NCI-H2227 (cell line): Measurements from ENCODE around the gene PDE4D.
A peak's percentile ranks its signal among the peaks of the same experiment; 100 is the strongest.

ENCODE experiments used
- DNase-seq: peaks from one replicate; lab custom pipeline; 2025; ENCODE audit not compliant: unreplicated experiment; lab: John Stamatoyannopoulos, UW

PDE4D gene

DNA sequence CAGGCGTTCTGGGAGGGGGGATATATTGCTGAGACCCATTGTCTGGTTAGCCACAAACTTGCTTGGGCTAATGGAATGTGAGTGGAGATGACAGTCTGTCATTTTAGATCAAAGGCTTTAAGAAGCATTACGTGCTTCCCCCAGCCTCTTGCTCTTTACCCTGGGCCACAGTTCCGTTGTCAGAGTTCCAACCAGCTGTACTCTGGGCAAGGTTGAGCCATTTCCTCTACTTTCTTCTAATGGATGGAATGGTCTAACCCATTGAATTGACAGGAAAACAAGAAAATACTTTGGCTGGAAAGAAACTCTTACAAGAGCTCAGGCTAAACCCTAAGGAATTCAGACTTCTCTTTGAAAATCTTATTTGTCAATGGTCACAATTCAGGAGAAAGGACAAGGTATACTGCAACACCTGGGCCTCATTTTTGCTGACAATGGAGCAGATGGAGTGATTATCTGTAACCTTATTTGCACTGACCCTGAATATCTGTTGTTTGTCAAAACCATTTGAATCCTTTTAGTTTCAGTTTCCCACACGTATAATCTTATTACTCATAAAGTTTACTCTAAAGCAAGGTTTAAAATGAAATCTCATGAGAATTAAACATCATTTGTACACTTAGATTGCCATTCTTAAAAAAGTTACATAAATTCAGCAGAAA is 231.4 kb downstream of the PDE4D start:
- peak; percentile 47 for DNase-seq

DNA sequence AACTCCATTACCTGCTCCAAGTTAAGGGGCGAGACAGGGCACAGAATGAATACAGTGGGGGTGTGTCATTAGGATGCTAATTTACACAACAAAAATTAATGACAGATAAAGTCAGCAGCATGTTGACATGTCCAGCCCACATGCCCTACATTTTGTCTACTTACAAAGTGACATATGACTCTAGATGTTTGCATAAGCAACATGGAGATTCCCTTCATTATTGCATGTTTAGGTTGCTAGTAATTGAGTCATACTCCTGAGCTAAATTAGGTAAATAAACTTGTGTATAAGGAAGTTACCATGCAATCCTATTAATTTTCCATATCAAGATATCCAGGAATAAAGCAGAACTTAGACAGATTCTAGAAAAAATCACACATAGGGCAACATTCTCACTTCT is 232.2 kb downstream of the PDE4D start:
- DNase-seq: no peak

DNA sequence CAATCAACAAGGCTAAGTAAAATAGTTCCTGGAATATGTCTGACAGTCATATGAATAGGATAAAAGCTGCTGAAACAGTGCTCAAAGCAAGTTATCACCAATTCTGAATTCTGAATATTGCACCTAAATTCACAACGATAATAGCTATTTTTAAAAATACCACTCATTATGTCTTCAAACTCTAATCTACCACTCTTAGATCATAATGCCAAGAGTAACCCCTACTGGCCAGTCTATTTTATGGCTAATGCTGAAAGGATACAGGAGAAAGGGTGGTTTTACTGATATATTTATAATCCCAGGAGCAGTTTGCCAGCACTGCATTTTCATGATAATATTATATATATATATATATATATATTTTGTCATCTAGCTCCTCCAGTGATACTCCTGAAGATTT is 232.8 kb downstream of the PDE4D start:
- no peak for DNase-seq

DNA sequence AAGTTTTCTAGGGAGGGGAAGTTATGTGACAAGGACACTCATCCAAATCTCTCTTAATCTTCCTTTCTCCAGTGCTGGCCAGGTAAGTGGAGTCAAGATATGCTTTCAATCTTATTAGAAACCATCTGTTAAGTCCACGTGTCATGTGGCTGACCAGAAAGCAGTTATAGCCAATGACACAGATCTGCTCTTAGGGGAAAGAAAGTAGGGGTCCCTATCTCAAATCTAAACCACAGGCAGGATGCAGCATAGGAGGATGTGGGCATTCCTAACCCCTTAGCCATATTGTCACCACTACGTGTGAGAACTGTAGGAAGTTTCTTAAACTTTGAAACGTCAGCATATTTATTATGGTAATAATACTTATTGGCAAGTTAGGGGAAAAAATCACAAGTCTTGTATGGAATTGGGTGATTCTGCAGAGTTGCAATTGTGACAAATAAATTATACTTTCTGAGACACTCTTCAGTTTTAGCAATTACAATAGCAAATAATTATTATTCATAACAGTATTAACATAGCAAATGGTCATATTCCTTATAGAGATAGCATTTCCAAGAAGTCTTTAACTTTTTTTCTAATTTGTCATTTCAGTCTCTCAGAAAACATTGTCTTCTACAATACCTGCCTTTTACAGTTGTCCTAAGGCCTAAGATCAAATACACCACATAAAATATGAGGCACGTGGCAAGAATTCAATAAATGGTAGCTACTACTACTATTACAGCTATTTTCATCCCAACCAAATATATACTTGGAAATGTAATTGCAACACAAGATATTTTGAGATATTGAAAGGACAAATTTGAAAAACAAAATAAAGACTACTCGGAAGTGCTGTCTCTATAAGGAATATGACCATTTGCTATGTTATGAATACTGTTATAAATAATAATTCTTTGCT is 236.9 kb downstream of the PDE4D start:
- no peak for DNase-seq

DNA sequence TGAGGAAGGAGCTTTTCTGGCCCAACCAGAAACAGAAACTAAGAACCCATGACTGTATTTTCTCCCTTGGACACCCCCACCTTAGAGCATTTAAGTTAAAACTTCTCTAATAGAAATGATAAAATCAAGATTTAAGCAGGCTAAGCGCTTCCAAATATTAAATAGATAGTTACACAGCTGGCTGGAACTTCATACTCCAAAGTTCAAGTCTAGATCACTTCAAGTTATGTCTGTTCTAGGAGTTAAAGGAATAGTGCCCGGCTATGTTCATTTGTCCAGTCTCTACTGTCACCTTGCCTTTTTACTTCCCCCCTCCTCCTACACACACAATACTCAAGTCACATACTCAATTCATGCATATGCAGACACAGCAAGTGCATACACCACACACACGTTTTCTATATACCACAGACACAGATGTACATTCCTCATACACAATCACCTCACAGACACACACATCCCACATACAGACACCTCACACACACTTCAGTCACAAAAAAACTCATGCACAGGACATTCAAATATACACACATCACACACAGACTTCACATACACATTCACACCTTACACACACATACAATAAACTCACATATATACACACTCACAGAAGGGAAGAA is 237.7 kb downstream of the PDE4D start:
- no peak for DNase-seq

DNA sequence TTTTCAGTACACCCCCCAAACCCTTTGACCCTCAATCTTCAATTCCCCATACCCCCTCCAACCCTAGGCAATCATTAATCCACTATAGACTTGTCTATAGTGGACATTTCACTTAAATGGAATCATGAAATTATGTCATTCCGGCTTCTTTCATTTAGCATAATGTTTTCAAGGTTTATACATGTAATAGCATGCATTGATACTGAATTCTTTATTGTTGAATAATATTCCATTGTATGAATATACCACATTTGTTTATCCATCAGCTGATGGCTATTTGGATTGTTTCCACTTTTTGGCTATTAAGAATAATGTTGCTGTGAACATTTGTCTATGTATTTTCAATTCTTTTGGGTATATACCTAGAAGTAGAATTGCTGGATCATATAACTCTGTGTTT is 238.8 kb downstream of the PDE4D start:
- no peak for DNase-seq

DNA sequence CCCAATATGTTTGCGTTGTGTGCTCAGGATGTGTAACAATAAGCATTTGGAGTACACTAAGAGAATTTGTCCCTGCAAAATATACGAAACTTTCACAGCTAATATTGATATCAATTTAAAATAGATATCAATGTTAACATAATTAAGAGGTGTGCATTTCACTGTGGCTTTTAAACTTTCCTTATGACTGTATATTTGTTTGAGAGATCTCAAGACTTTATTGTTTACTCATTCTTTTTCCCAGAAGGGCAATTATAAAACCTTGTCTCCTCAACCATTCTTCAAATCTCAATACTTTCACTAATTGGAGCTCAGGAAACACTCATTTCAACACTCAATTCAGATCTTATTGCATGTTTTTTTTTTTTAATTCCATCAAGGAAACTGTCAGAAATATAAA is 241.1 kb downstream of the PDE4D start:
- no peak for DNase-seq

DNA sequence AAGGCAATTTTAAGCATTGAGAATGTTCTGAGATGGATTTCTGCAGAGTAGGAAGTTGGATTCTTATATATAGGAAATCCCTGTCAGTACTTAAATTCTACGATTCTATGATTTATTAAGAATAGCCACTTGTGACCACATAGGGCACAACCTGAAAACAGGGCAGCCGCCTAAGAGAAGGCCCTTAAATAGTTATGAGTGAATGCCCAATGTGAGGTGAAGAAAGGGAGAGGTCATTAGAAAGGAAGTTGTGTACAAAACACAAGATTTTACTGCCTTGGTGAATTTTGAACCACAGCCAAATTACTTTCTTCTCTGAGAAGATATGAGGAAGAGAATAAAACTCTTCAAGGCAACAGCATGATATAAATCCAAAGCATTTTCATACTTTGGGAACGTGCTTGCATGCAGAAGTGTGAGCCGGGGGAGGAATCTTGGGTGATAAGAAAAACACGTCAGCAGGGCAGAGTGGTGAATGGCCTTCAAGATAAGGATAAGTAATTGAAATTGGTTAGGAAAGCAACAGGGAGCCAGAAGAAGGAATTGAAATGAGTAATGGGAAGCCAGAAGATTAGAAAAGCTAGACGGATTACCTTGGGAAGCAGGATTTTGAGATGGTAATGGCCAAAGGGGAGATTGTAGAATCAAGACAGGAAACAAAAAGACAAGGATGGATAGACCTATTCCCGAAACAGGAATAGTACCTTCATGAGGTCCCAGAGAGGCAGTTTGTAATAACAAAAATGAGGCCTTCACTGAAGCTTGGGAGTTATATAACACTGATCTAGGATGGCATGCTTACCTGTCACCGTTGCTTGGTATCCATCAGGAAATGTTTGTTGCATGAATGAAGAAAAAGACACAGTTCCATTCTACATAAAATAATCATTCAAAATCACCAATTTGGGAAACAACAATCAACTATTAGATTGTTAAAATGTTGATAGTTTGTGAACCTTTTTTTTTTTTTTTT is 244.3 kb downstream of the PDE4D start:
- DNase-seq: no peak

DNA sequence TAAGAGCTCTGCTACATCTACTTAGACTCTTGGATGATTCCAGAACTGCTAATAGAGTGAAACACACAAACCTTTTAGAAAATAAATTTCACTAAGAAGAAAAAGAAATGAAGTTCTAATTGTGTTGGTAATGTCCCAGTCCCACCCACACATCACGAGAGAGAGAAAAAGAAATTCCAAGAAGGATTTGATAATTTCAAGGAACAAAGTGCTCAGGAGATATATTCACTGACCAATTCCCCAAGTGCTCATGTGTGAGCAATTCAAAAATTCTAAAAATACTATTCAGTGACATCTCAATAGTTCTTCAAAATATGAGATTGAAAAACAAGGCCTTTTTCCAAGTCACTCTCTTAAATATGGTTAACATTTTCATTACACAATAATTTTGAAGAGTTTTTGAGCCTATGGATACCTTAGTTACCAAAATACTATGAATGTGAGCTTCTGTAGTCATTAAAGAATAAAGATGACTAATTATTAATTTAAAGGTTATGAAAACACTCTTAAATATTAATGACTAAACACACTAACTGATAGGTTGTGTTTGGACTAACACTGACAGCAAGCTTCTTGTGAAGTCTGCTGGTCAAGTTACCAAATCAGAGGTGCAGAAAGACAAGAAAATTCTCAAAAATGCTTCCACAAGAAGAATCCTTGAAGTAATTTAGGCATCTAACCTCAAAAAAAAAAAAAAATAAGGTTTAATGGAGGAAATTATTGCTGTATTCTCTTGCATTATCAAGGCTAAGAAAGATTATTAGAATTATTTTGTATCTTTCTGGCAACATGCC is 245.3 kb downstream of the PDE4D start:
- DNase-seq: no peak

DNA sequence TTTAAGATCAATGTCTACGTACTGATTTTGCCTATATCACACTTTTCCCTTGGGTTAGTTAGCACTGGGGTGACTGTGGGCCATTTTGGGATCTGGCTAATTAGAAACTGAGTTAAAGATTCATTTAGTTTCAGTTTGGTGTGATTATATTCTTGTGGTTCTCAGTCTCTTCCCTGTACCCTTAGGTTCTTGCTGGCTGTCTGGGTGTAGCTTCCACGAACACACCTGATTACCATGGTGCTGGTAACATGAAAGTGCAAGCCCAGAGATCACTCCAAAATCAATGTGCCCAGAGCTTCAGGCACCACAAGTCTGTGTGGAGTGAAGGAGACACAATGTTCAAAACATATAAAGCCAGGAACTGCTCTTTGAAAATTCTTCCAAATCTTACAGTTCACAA is 248.1 kb downstream of the PDE4D start:
- no peak for DNase-seq

DNA sequence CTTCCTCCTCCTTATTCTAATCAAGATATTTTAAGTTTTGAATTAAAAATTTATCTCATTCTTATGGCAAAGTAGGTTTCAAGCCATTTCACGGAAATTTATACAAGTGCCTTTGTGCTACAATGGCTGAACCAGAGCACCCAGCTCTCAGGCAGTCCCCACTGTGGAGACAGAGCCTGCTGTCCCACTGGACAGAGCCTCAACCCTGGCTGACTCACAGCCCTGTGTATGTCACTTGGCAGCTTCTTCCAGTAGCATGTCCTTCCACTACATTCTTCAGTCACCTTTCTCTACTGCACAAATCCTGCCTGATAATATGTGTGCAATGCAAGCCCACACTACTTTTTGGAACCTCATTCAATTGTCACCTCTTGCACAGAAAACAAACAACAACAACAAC is 253.1 kb downstream of the PDE4D start:
- no peak for DNase-seq

DNA sequence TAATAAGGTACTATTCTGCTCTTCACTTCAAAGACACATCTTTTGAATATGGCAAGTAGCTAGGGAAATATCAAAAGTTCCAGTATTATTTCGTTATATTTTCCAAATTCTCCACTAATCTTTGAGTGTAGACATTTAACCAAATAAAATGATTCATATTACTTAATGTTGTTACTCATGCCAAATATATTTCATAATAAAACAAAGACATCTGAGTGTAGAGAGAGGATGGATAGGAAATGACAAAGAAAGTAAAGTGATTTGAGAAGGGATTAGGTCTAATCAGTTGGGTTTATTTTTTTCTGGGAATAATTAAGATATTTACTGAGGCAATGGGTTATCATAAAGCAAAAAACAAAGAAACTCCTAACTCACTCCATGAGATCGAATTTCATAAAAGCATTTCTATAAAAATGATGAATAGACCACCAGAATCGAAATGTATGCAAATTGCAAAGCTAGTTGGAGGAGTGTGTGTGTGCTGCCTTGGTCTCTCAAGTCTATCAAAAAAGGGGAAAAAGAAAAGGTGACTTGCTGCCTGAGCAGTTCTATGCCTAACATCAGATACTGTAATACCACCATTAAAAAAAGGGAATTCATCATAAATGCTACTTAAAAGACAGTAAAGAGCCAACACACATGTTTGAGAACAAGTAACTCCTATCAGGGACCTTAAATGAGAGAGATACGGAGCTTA is 255.5 kb downstream of the PDE4D start:
- no peak for DNase-seq

DNA sequence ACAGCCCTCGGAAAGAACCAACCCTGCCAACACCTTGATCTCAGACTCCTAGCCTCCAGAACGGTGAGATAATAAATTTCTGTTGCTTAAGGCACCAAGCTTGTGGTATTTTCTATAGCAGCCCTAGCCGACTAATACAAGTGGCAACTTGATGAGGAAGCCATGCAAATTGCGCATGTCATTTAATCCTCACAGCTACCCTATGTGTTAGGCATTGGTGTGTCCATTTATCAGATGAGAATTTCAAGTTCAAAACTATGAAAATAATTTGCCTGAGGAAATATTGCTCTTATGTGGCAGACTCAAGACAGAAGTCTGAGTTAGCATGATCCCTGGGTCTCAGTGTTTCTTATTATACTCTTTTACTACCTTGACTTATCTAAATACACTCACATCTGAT is 264.0 kb downstream of the PDE4D start:
- no peak for DNase-seq

DNA sequence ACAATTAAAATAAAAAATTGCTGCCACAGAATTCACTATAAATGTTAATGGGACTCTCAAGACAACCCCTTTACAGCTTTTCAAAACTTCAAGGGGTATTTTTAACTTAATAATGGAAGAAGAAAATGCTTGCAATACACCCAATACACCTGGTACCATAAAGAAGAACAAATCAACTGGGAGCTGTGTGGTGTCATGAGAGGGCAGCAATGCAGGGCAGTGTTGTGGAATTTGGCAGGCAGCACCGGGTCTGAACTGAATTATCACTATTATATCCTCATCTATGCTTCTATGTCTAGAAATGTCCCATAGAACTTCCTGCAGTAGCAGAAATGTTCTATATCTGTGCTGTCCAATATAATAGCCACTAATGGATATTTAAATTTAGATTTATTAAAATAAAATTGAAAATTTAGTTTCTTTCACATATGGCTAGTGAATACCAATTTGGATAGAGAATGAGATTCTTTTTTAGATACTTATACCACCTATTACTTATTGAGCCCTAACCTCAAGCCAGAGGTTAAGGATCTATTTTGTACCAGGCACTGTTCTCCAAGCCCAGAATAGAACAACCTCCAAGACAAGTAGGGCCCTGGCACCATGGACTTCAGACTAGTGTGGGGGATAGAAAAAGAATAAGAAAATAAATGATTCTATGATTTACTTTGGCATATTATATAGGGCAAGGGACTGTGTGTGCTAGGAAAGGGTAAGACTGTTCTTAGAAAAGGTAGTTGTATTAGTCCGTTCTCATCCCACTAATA is 265.3 kb downstream of the PDE4D start:
- DNase-seq: no peak

DNA sequence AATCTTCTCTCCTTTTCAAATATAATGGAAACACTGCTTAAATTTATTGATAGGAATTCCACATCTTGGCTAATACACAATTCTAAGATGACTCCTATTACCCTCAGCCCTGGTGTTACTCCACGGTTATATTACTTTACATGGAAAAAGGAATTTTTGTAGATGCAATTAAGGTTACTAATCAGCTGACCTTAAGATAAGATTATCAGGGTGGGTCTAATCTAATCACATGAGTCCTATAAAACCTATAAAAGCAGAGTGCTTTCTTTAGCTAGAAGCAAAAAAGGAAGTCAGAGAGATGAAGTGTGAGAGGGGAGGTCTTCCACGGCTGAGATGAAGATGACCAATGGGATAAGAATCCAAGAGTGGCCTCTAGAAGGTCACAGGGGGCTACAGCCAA is 268.6 kb downstream of the PDE4D start:
- no peak for DNase-seq

DNA sequence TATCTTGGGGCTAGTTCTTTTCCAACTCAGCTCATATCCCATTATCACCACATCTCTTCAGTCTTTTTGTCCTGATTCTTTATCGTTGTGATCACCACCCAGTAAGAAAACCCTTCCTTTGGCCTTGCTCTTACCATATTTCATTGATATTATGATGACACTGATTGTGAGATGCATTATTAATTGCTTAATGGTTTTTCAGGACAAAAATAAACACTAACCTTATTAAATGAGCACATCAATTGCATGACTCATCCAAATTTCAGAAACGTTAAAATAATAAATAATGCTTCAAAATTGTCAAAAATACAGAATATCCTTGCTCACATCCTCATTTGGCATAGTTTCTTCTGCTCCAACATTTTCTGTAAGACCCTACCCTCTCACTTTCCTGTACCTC is 270.7 kb downstream of the PDE4D start:
- no peak for DNase-seq

DNA sequence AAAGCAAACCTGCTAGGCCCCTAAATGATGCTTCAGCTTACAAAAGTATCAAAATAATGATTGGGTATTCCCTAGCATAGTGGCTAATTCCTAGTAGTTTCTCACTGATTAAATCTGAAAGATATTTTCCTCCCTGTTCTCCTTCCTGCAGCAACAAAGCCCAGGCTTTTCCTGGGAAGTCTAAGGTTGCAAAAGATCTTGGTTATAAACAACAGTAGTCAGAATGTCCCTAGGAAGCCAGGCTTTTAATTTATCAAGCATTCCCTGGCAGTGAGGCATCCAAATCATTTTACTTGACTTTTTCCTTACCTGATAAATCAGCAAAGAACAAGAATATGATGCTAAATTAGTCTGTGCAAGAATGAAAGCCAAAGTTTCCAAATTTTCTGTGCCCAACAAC is 272.0 kb downstream of the PDE4D start:
- DNase-seq: no peak

DNA sequence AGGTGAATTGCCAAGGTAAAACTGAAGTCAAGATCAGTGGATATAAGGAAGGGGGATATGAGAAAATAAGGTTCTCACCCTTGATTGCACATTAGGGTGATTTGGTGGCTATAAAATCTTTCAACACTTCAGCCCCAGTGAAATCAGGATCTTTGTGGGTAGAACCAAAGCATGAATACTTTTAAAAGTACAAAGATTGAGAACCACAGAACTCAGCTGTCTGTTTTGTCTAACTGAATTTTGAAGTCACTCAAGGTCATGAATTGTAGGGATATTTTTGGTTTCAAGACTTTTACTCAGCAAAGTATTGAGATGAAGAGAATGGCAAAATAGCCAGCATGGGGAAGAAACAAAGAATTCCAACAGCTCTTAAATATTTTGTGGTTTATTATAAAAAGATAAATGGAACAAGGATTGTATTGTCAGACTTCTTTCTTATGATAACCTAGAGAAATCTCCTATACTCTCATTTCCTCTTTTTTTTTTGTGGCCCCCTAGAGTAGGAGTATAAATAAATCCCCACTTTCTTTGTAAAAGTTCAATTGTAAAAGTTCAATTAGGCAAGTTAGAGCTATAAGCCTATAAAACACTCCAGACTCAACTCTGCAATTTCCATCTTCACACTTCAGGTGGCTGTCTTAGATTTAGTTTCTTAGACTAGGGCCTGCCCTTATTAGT is 272.9 kb downstream of the PDE4D start:
- no peak for DNase-seq
